HL-60 (cell line): ENCODE measurements around the gene GXYLT2.

Experiments used
- CTCF ChIP-seq: IDR thresholded peaks from one replicate; pipeline ENCODE4 v1.5.1; 2011; ENCODE audit warnings: low read length, control low read depth, inconsistent platforms; ENCODE audit not compliant: insufficient read depth
- POLR2AphosphoS5 ChIP-seq: IDR thresholded peaks from 2 replicates; pipeline ENCODE4 v1.6.1; 2012; ENCODE audit warnings: low read depth
- REST ChIP-seq: IDR thresholded peaks from 2 replicates; pipeline ENCODE4 v1.6.1; 2012; ENCODE audit warnings: low read depth; ENCODE audit not compliant: insufficient replicate concordance

- TF ChIP-seq CTCF (no peak), POLR2AphosphoS5 (no peak; the same call in 1 of the 2 replicates), REST (no peak)
Measured at GRCh38 chr3:72887705-72888545, at the start of gene GXYLT2.
